Caco-2 (cell line): Measurements from ENCODE around the gene SH3BP4. TPM values are rescaled to one million over a fixed set of nuclear protein-coding genes. Genes with fewer than 3 reads are reported as not detected.

Source experiments
- BruUV-seq: library from RNA; stranded (reverse); fragments of 400-500 nt; replicated peaks from 2 replicates; lab custom pipeline; 2021; lab: Mats Ljungman, UMichigan
- CTCF ChIA-PET: fragments of 300-600 bp; sonication (Branson Sonifier 250); formaldehyde crosslinking; loops from one replicate; lab custom pipeline; 2022; ENCODE audit warnings: antibody characterized with exemption; lab: Charles Lee
- POLR2A ChIA-PET: fragments of 300-600 bp; sonication (Branson Sonifier 250); formaldehyde crosslinking; loops from one replicate; lab custom pipeline; 2022; ENCODE audit warnings: antibody characterized with exemption; lab: Charles Lee
- DNase-seq, 2 experiments: peaks; one replicate each; pipeline versions ENCODE4 v3.0.0 to v3.0.0-alpha.2; 2020 to 2022
- H3K27me3 ChIP-seq: replicated peaks from 2 replicates; pipeline ENCODE4 v1.6.0; 2011; ENCODE audit warnings: low read length; ENCODE audit not compliant: control insufficient read depth, insufficient read depth
- H3K36me3 ChIP-seq: 2 replicates; pipeline ENCODE4 v1.5.1; 2011; ENCODE audit warnings: low read length; ENCODE audit not compliant: control insufficient read depth, insufficient read depth
- H3K4me1 ChIP-seq: fragments of 250-450 bp; sonication (Bioruptor Pico); 2 replicates; pipeline ENCODE4 v1.5.1; 2020; ENCODE audit warnings: mild to moderate bottlenecking
- H3K4me3 ChIP-seq: 2 replicates; pipeline ENCODE4 v1.5.1; 2011; ENCODE audit warnings: low read depth, mild to moderate bottlenecking, control low read depth, low read length
- H3K9me3 ChIP-seq: fragments of 250-450 bp; sonication (Bioruptor Pico); 2 replicates; pipeline ENCODE4 v1.5.1; 2020; ENCODE audit warnings: mild to moderate bottlenecking, moderate library complexity
- H3K27ac Mint-ChIP-seq: one replicate; pipeline ENCODE4 v1.8.0; 2022; ENCODE audit warnings: mixed read lengths; ENCODE audit not compliant: unreplicated experiment
- H3K27me3 Mint-ChIP-seq: one replicate; pipeline ENCODE4 v1.8.0; 2022; ENCODE audit warnings: mixed read lengths; ENCODE audit not compliant: insufficient read depth, unreplicated experiment
- H3K36me3 Mint-ChIP-seq: one replicate; pipeline ENCODE4 v1.8.0; 2022; ENCODE audit warnings: mild to moderate bottlenecking, mixed read lengths; ENCODE audit not compliant: insufficient read depth, unreplicated experiment
- H3K4me1 Mint-ChIP-seq: one replicate; pipeline ENCODE4 v1.8.0; 2022; ENCODE audit warnings: low read depth, mixed read lengths; ENCODE audit not compliant: unreplicated experiment
- H3K4me3 Mint-ChIP-seq: one replicate; pipeline ENCODE4 v1.8.0; 2022; ENCODE audit warnings: mild to moderate bottlenecking, moderate library complexity, mixed read lengths; ENCODE audit not compliant: unreplicated experiment
- H3K9me3 Mint-ChIP-seq: one replicate; pipeline ENCODE4 v1.8.0; 2022; ENCODE audit warnings: mixed read lengths; ENCODE audit not compliant: unreplicated experiment
- CTCF ChIP-seq, 2 experiments: fragments of 200-600 bp in 1 of 2; IDR thresholded peaks; 1 replicate in 1 of 2; 2 replicates in 1 of 2; pipeline versions ENCODE4 v1.5.1 to v1.8.0; 2011 to 2022; ENCODE audit warnings: antibody characterized with exemption in 1 of 2, control low read depth in 1 of 2, inconsistent platforms in 1 of 2, low read depth in 1 of 2, low read length in 1 of 2, mild to moderate bottlenecking in 1 of 2, moderate library complexity in 1 of 2; ENCODE audit not compliant: insufficient read depth in 1 of 2, severe bottlenecking in 1 of 2, unreplicated experiment in 1 of 2
- intact Hi-C: fragments of 100-400 bp; cut with micrococcal nuclease; formaldehyde crosslinking; loops from one replicate; pipeline ENCODE4 v1.10.0; 2022; ENCODE audit not compliant: unreplicated experiment
- total RNA-seq: library from RNA; stranded (reverse); gene quantifications from 2 replicates; pipeline ENCODE4 v1.2.3, GENCODE V29; 2022

Gene SH3BP4
- total RNA-seq, 1 experiment from 2014 or later: 29.9 TPM

DNA sequence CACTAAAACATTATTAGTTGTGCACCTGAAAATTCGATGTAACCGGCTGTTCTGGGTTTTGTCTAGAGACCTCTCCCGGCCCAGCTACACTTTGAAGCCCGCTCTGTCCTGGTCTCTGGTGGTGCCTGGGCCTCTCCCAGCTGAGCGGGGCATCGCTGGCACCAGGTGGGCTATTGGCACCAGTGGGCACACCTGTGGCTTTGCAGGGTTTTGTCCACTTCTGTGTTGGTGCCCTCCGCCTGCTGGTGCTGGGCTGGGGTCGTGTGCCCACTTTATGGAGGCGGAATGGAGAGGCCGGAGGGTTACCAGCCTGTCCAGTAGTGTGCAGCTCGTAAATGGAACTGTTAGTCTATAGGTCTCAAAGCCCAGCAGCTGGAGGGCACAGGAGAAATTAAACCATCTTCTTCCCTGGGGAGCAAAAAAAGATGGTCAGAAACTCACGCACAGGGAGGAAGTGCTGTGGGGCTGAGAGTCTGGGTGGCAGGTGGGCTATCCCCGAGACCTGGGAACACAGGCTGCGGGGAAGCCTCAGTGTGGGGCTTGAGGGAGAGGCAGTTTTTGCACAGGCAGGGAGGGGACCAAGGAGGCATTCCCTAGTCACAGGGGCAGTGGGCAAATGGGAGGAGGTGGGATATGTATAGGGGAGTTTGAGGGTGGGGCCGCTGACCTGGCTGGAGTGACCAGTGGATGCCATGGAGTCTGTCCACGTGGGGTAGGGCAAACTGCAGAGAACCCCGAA, 30.4 kb downstream of the SH3BP4 start:
- Mint-ChIP-seq H3K4me1 (peaks cover 23% of the 10 kb centered on the region), H3K27ac (peak overlapping the region; percentile 91), H3K27me3 (no peaks in the 10 kb centered on the region), H3K9me3 (no peaks in the 10 kb centered on the region), H3K36me3 (peaks cover 34% of the 10 kb centered on the region), H3K4me3 (no peak overlapping the region)
- Histone ChIP-seq H3K36me3 (no peaks in the 10 kb centered on the region), H3K4me3 (no peak overlapping the region), H3K9me3 (0 out of 2 replicates have a peak, but pooled peaks cover 5% of the 10 kb centered on the region), H3K4me1 (peaks cover 39% of the 10 kb centered on the region), H3K27me3 (no peaks in the 10 kb centered on the region)
- TF ChIP-seq CTCF (IDR thresholded peaks at IDR 0.05; ENCODE audit: insufficient read depth in 1 of 2, low read depth in 1 of 2, low read length in 1 of 2, severe bottlenecking in 1 of 2, unreplicated experiment in 1 of 2): no peak
- no peak for DNase-seq
- intact Hi-C loops: no loop called here
- ChIA-PET CTCF (interaction anchor here (0.6 to 1.5 kb wide), 2 partner anchors 125 to 645 kb away, joined by 3 read pairs; no protein-coding TSS in a partner anchor), POLR2A (interaction anchor here (1.6 kb wide), 1 partner anchor 26 kb away, joined by 4 read pairs; no protein-coding TSS in a partner anchor)
- BruUV-seq: no TSS peak

GRCh38 chr2:234983011-234983726, 31.4 kb downstream of the SH3BP4 start:
- DNase-seq: no peak
- no peak overlapping the region for H3K4me3 ChIP-seq
- POLR2A ChIA-PET: no interaction called here
- Mint-ChIP-seq H3K4me3 (no peak overlapping the region), H3K4me1 (peaks cover 23% of the 10 kb centered on the region), H3K9me3 (no peaks in the 10 kb centered on the region), H3K36me3 (peaks cover 34% of the 10 kb centered on the region), H3K27me3 (no peaks in the 10 kb centered on the region), H3K27ac (peak overlapping the region; percentile 91)
- CTCF ChIA-PET: interaction anchor here (0.9 kb wide), 1 partner anchor 73 kb away, joined by 4 read pairs; no protein-coding TSS in a partner anchor
- peaks cover 39% of the 10 kb centered on the region for H3K4me1 ChIP-seq
- no peaks in the 10 kb centered on the region for H3K36me3 ChIP-seq
- intact Hi-C loops: no loop called here
- no peaks in the 10 kb centered on the region for H3K27me3 ChIP-seq
- H3K9me3 ChIP-seq: 0 out of 2 replicates have a peak, but pooled peaks cover 5% of the 10 kb centered on the region
- no TSS peak for BruUV-seq
- TF ChIP-seq CTCF (IDR thresholded peaks at IDR 0.05; ENCODE audit: insufficient read depth in 1 of 2, low read depth in 1 of 2, low read length in 1 of 2, severe bottlenecking in 1 of 2, unreplicated experiment in 1 of 2): no peak

- H3K27me3 Mint-ChIP-seq: no peaks in the 10 kb centered on the region
- H3K4me3 ChIP-seq: no peak overlapping the region
- H3K36me3 Mint-ChIP-seq: peaks cover 22% of the 10 kb centered on the region
- H3K36me3 ChIP-seq: no peaks in the 10 kb centered on the region
- peak overlapping the region; percentile 61 for H3K27ac Mint-ChIP-seq
- H3K27me3 ChIP-seq: no peaks in the 10 kb centered on the region
- no peak overlapping the region for H3K4me3 Mint-ChIP-seq
- no peaks in the 10 kb centered on the region for H3K9me3 ChIP-seq
- TF ChIP-seq CTCF (IDR thresholded peaks at IDR 0.05; ENCODE audit: insufficient read depth in 1 of 2, low read depth in 1 of 2, low read length in 1 of 2, severe bottlenecking in 1 of 2, unreplicated experiment in 1 of 2): no peak
- H3K4me1 Mint-ChIP-seq: peaks cover 25% of the 10 kb centered on the region
- DNase-seq: no peak
- intact Hi-C loops: no loop called here
- peaks cover 30% of the 10 kb centered on the region for H3K4me1 ChIP-seq
- BruUV-seq: no TSS peak
- no peaks in the 10 kb centered on the region for H3K9me3 Mint-ChIP-seq
- ChIA-PET CTCF (no interaction called here), POLR2A (no interaction called here)
Observed at GRCh38 chr2:234985608-234986245, 33.9 kb downstream of the SH3BP4 start.
